Measurements from ENCODE around the gene DRD2.

Gene DRD2

GRCh38 chr11:113400631-113401230, 74.5 kb downstream of the DRD2 start:
- DNase-seq (ENCODE audit: low spot score), result no peak

- DNase-seq (ENCODE audit: low spot score), result no peak
These were observed 76.3 kb downstream of the DRD2 start for GRCh38 chr11:113398669-113399430.

GRCh38 chr11:113397821-113398220, 77.4 kb downstream of the DRD2 start:
- no peak for DNase-seq (ENCODE audit: low spot score)

GRCh38 chr11:113397212-113397611, 78.0 kb downstream of the DRD2 start:
- DNase-seq (ENCODE audit: low spot score), result no peak

- DNase-seq (ENCODE audit: low spot score), result no peak
These were observed 78.5 kb downstream of the DRD2 start for GRCh38 chr11:113396690-113397089.

- no peak for DNase-seq (ENCODE audit: low spot score)
These were observed 79.3 kb downstream of the DRD2 start for GRCh38 chr11:113395782-113396336.

GRCh38 chr11:113394919-113395318, 80.3 kb downstream of the DRD2 start:
- DNase-seq (ENCODE audit: low spot score), result no peak

GRCh38 chr11:113393501-113393985, 81.7 kb downstream of the DRD2 start:
- no peak for DNase-seq (ENCODE audit: low spot score)

GRCh38 chr11:113392236-113392921, 82.8 kb downstream of the DRD2 start:
- DNase-seq (ENCODE audit: low spot score), result no peak

- DNase-seq (ENCODE audit: low spot score), result no peak
These were observed 85.9 kb downstream of the DRD2 start for GRCh38 chr11:113389272-113389671.

GRCh38 chr11:113387605-113388211, 87.5 kb downstream of the DRD2 start, which contains the start of gene ANKK1:
TSS of gene ANKK1 (plus strand) at chr11:113387779. CDS start at chr11:113387885, 106 bp downstream.
- no peak for DNase-seq (ENCODE audit: low spot score)

- DNase-seq (ENCODE audit: low spot score), result no peak
These were observed 88.3 kb downstream of the DRD2 start for GRCh38 chr11:113386866-113387265.

- no peak for DNase-seq (ENCODE audit: low spot score)
These were observed 89.4 kb downstream of the DRD2 start for GRCh38 chr11:113385749-113386148.

- no peak for DNase-seq (ENCODE audit: low spot score)
These were observed 90.6 kb downstream of the DRD2 start for GRCh38 chr11:113384551-113384950.

- DNase-seq (ENCODE audit: low spot score), result no peak
These were observed 93.1 kb downstream of the DRD2 start for GRCh38 chr11:113382121-113382520.

- no peak for DNase-seq (ENCODE audit: low spot score)
These were observed 96.5 kb downstream of the DRD2 start for GRCh38 chr11:113378692-113379091.

- DNase-seq (ENCODE audit: low spot score), result no peak
These were observed 97.4 kb downstream of the DRD2 start for GRCh38 chr11:113377681-113378412.

- DNase-seq (ENCODE audit: low spot score), result peak; percentile 33
These were observed 99.0 kb downstream of the DRD2 start for GRCh38 chr11:113376156-113376555.

- DNase-seq (ENCODE audit: low spot score), result no peak
These were observed 99.8 kb downstream of the DRD2 start for GRCh38 chr11:113375402-113375801.

GRCh38 chr11:113373981-113374560, 101.1 kb downstream of the DRD2 start:
- no peak for DNase-seq (ENCODE audit: low spot score)

GRCh38 chr11:113373306-113373705, 101.9 kb downstream of the DRD2 start:
- no peak for DNase-seq (ENCODE audit: low spot score)

Measured in globus pallidus (tissue), 1 donor.